ENCODE results near the gene S1PR1. TPM values are rescaled to one million over a fixed set of nuclear protein-coding genes. Genes with fewer than 3 reads are reported as not detected.

S1PR1 gene
- total and polyA plus RNA-seq, 2 experiments from 2014 or later, result 9.3 TPM

- Histone ChIP-seq H3K9me2 (replicated peaks; ENCODE audit: insufficient read depth) (no peaks in the 10 kb centered on the region), H3K27ac (no peak overlapping the region), H2AFZ (no peak overlapping the region), H3K4me2 (peak overlapping the region; percentile 94), H3K79me2 (no peaks in the 10 kb centered on the region), H3K36me3 (replicated peaks; ENCODE audit: insufficient read depth, low read depth) (no peaks in the 10 kb centered on the region), H3K4me1 (ENCODE audit: insufficient read depth) (peaks cover 5% of the 10 kb centered on the region), H4K20me1 (ENCODE audit: insufficient read depth, poor library complexity, severe bottlenecking) (no peaks in the 10 kb centered on the region), H3K9me3 (ENCODE audit: low read depth) (no peaks in the 10 kb centered on the region), H3K4me3 (no peak overlapping the region), H3K27me3 (peaks cover 15% of the 10 kb centered on the region)
- DNase-seq (ENCODE audit: low spot score), result no peak
- WGBS (ENCODE audit: low lambda C conversion rate, missing lambda C conversion rate), result 94% methylated on average over 42 of the region's 42 CpGs
- TF ChIP-seq EZH2 (IDR thresholded peaks at IDR 0.05; ENCODE audit: borderline replicate concordance), result no peak
Measured at GRCh38 chr1:101239095-101240040, 2.5 kb downstream of the S1PR1 start.

DNA sequence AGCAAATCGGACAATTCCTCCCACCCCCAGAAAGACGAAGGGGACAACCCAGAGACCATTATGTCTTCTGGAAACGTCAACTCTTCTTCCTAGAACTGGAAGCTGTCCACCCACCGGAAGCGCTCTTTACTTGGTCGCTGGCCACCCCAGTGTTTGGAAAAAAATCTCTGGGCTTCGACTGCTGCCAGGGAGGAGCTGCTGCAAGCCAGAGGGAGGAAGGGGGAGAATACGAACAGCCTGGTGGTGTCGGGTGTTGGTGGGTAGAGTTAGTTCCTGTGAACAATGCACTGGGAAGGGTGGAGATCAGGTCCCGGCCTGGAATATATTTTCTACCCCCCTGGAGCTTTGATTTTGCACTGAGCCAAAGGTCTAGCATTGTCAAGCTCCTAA is 3.2 kb downstream of the S1PR1 start:
- Histone ChIP-seq H3K36me3 (replicated peaks; ENCODE audit: insufficient read depth, low read depth) (no peaks in the 10 kb centered on the region), H3K27ac (no peak overlapping the region), H3K27me3 (peaks cover 13% of the 10 kb centered on the region), H3K4me1 (ENCODE audit: insufficient read depth) (peaks cover 5% of the 10 kb centered on the region), H3K4me2 (no peak overlapping the region), H4K20me1 (ENCODE audit: insufficient read depth, poor library complexity, severe bottlenecking) (no peaks in the 10 kb centered on the region), H3K9me2 (replicated peaks; ENCODE audit: insufficient read depth) (no peaks in the 10 kb centered on the region), H2AFZ (no peak overlapping the region), H3K9me3 (ENCODE audit: low read depth) (no peaks in the 10 kb centered on the region), H3K4me3 (no peak overlapping the region), H3K79me2 (no peaks in the 10 kb centered on the region)
- 93% methylated on average over 10 of the region's 10 CpGs for WGBS (ENCODE audit: low lambda C conversion rate, missing lambda C conversion rate)
- DNase-seq (ENCODE audit: low spot score), result no peak
- TF ChIP-seq CTCF (IDR thresholded peaks at IDR 0.05; ENCODE audit: poor library complexity) (no peak), EZH2 (IDR thresholded peaks at IDR 0.05; ENCODE audit: borderline replicate concordance) (no peak), EZH2phosphoT487 (IDR thresholded peaks at IDR 0.05; ENCODE audit: low read depth, severe bottlenecking, unreplicated experiment) (no peak)

GRCh38 chr1:101241485-101242225 is 4.8 kb downstream of the S1PR1 start:
- TF ChIP-seq CTCF (IDR thresholded peaks at IDR 0.05; ENCODE audit: poor library complexity) (no peak), EZH2phosphoT487 (IDR thresholded peaks at IDR 0.05; ENCODE audit: low read depth, severe bottlenecking, unreplicated experiment) (no peak), EZH2 (IDR thresholded peaks at IDR 0.05; ENCODE audit: borderline replicate concordance) (no peak)
- H3K36me3 ChIP-seq (replicated peaks; ENCODE audit: insufficient read depth, low read depth), result no peaks in the 10 kb centered on the region
- H3K9me3 ChIP-seq (ENCODE audit: low read depth), result no peaks in the 10 kb centered on the region
- no peaks in the 10 kb centered on the region for H4K20me1 ChIP-seq (ENCODE audit: insufficient read depth, poor library complexity, severe bottlenecking)
- H3K4me2 ChIP-seq, result no peak overlapping the region
- no peak for DNase-seq (ENCODE audit: low spot score)
- no peak overlapping the region for H2AFZ ChIP-seq
- H3K4me1 ChIP-seq (ENCODE audit: insufficient read depth), result no peaks in the 10 kb centered on the region
- H3K27me3 ChIP-seq, result peaks cover 11% of the 10 kb centered on the region
- H3K27ac ChIP-seq, result peak overlapping the region; percentile 0
- no peaks in the 10 kb centered on the region for H3K79me2 ChIP-seq
- H3K9me2 ChIP-seq (replicated peaks; ENCODE audit: insufficient read depth), result no peaks in the 10 kb centered on the region
- no peak overlapping the region for H3K4me3 ChIP-seq

All from hepatocyte (in vitro differentiated cells).